Upper lobe of left lung (tissue), 6 donors: ENCODE results near the gene CYP4B1. TPM values are rescaled to one million over a fixed set of nuclear protein-coding genes. Genes with fewer than 3 reads are reported as not detected.

Source experiments
- ATAC-seq, 2 donors: fragments of 200-7000 bp; cut with Tn5 transposase; one replicate each; pipeline ENCODE4 v1.9.1; 2022; ENCODE audit warnings: mild to moderate bottlenecking in 2 of 2, moderate library complexity in 2 of 2; ENCODE audit not compliant: low FRiP score in 2 of 2
- DNase-seq, 2 donors: peaks; one replicate each; pipeline ENCODE4 v3.0.0-alpha.2; 2019 to 2020
- H3K27ac ChIP-seq, 4 donors: fragments of 200-600 bp; sonication (generic); one replicate each; pipeline ENCODE4 v1.5.1; 2016 to 2019
- H3K27me3 ChIP-seq, 4 donors: fragments of 200-600 bp; sonication (generic); one replicate each; pipeline ENCODE4 v1.5.1; 2017 to 2019
- H3K36me3 ChIP-seq, 4 donors: fragments of 200-600 bp; sonication (generic); one replicate each; pipeline ENCODE4 v1.5.1; 2016 to 2019
- H3K4me1 ChIP-seq, 4 donors: fragments of 200-600 bp; sonication (generic); one replicate each; pipeline ENCODE4 v1.5.1; 2018 to 2019
- H3K4me3 ChIP-seq, 4 donors: fragments of 200-600 bp; sonication (generic); one replicate each; pipeline ENCODE4 v1.5.1; 2017 to 2019; ENCODE audit warnings: mild to moderate bottlenecking in 2 of 4, moderate library complexity in 1 of 4
- H3K9me3 ChIP-seq, 4 donors: fragments of 200-600 bp; sonication (generic); one replicate each; pipeline ENCODE4 v1.5.1; 2018 to 2019
- CTCF ChIP-seq, 6 experiments: fragments of 450-650 bp in 4 of 6; fragments of 200-600 bp in 2 of 6; sonication (generic) in 2 of 6; IDR thresholded peaks; one replicate each; pipeline ENCODE4 v1.5.1; 2016 to 2019; ENCODE audit warnings: antibody characterized with exemption in 6 of 6
- EP300 ChIP-seq, 4 donors: sonication (generic); formaldehyde crosslinking; IDR thresholded peaks; one replicate each; pipeline ENCODE4 v1.5.1; 2017; ENCODE audit warnings: antibody characterized with exemption in 4 of 4, control low read depth in 2 of 4
- POLR2A ChIP-seq, 4 donors: fragments of 450-650 bp; IDR thresholded peaks; one replicate each; pipeline ENCODE4 v1.5.1; 2016 to 2017; ENCODE audit warnings: antibody characterized with exemption in 4 of 4, mild to moderate bottlenecking in 2 of 4
- POLR2AphosphoS5 ChIP-seq, 2 donors: sonication (generic); formaldehyde crosslinking; IDR thresholded peaks; one replicate each; pipeline ENCODE4 v1.5.1; 2017; ENCODE audit warnings: antibody characterized with exemption in 2 of 2
- WGBS, 2 donors: methylation state at CpG; one replicate each; pipeline ENCODE4 v1.1.5; 2017 to 2018; 5-methylcytosine and 5-hydroxymethylcytosine counted together
- total RNA-seq, 6 donors: library from RNA; depleted of rRNA in 4 of 6; stranded (reverse); fragments of >200 nt in 4 of 6; gene quantifications; one replicate each; pipeline versions ENCODE4 v1.1.0 to v1.2.1, GENCODE V29; 2016 to 2021
- donor health status: DM: no; HTN: no; CAD: no; lungs with moderate emphysema.
- donor health status: DM: no; HTN: yes; CAD: no; lungs with severe emphysema.

Gene CYP4B1
- total RNA-seq, 6 donors from 2014 or later: 211 to 1,043 (median 640) TPM

GRCh38 chr1:46761740-46762139 is 37.1 kb upstream of the CYP4B1 start:
- DNase-seq (no peak), ATAC-seq (no peak)
- Histone ChIP-seq H3K27ac (no peak overlapping the region), H3K4me3 (no peak overlapping the region), H3K27me3 (no peaks in the 10 kb centered on the region), H3K4me1 (peaks cover 3 to 12% (median 7%) of the 10 kb centered on the region in 4 donors), H3K9me3 (no peaks in the 10 kb centered on the region), H3K36me3 (no peaks in the 10 kb centered on the region)
- no peak for TF ChIP-seq CTCF (IDR thresholded peaks at IDR 0.05)
- no peak for TF ChIP-seq EP300 (IDR thresholded peaks at IDR 0.05)
- no peak for TF ChIP-seq POLR2A (IDR thresholded peaks at IDR 0.05)
- no peak for TF ChIP-seq POLR2AphosphoS5 (IDR thresholded peaks at IDR 0.05)

- ATAC-seq (no peak), DNase-seq (no peak)
- H3K27ac ChIP-seq: no peak overlapping the region
Measured at GRCh38 chr1:46764402-46764801, 34.4 kb upstream of the CYP4B1 start.

DNA sequence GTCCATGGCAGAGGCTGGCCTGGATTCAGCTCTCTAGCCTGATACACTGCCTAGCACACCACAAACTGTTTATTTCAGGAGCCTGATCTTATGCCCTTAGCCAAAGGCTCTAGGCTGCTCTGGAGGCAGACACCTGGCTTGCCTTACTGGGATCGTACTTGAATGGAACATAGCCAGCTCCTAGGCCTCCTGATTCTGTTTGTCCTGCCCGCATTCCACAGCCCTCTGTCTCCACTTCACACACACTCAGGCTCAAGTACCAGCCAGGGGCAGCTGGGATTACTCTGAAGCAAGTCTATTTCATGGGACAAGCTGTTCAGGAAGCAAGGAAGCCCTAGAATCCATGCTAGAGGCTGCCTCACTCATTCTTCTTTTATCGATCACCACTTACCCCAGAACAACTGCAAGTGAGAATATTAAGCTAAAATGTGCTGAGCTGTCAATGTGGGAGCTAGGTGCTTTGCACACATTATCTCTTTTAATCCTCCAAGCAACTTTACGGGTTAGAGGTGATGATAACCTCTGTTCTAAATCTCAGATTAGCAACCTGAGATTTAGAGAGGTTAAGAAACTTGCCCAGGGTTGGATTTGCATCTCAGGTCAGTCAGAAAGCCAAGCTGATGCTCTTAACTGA is 31.1 kb upstream of the CYP4B1 start:
- H3K36me3 ChIP-seq: no peaks in the 10 kb centered on the region
- H3K4me1 ChIP-seq: peaks cover 13 to 22% (median 18%) of the 10 kb centered on the region in 4 donors
- peak overlapping the region; percentile 72 to 85 (median 77) for H3K27ac ChIP-seq
- DNase-seq (peak in 1 of 2 donors; percentile 89), ATAC-seq (peak; percentile 68 to 93)
- H3K4me3 ChIP-seq: no peak overlapping the region
- H3K27me3 ChIP-seq: no peaks in the 10 kb centered on the region
- 51 to 64% methylated on average over 3 to 4 of the region's 4 CpGs for WGBS, 2 donors
- TF ChIP-seq EP300 (IDR thresholded peaks at IDR 0.05) (peak in 2 of 4 donors; percentile 66 to 83), POLR2A (IDR thresholded peaks at IDR 0.05) (peak in 1 of 4 donors; percentile 39), CTCF (IDR thresholded peaks at IDR 0.05) (no peak), POLR2AphosphoS5 (IDR thresholded peaks at IDR 0.05) (peak; percentile 72 to 83)
- H3K9me3 ChIP-seq: peaks cover 9 to 35% (median 21%) of the 10 kb centered on the region in 4 donors

More at GRCh38 chr1:46764402-46764801, 34.4 kb upstream of the CYP4B1 start:
- TF ChIP-seq POLR2A (IDR thresholded peaks at IDR 0.05) (no peak), POLR2AphosphoS5 (IDR thresholded peaks at IDR 0.05) (no peak), EP300 (IDR thresholded peaks at IDR 0.05) (no peak), CTCF (IDR thresholded peaks at IDR 0.05) (no peak)
- no peaks in the 10 kb centered on the region for H3K36me3 ChIP-seq
- peaks cover 0 to 3% (median 0%) of the 10 kb centered on the region in 4 donors for H3K9me3 ChIP-seq
- no peak overlapping the region for H3K4me3 ChIP-seq
- peaks cover 16 to 28% (median 18%) of the 10 kb centered on the region in 4 donors for H3K4me1 ChIP-seq
- WGBS, 2 donors: 94% methylated on average over 2 of the region's 2 CpGs
- no peaks in the 10 kb centered on the region for H3K27me3 ChIP-seq

DNA sequence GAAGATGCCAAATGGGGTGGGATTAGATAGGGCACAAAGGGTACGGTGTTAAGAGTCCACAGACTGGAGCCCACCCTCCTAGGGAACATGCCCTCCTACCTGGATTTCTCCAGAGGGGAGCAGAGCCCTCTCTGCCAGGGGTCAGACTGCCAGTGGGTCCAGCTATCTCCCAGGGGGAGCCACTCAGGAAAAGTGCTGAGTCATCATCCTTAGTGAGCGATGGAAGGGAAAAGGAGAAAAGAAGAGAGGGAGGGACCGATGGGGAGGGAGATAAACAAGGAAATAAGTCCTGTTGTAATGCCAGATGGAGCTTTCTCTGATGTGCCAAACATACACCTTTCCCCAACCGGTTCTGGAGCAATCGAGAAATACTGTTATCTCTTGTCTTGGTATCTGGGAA is 30.4 kb upstream of the CYP4B1 start:
- Histone ChIP-seq H3K36me3 (no peaks in the 10 kb centered on the region), H3K27me3 (no peaks in the 10 kb centered on the region), H3K4me1 (peaks cover 13 to 22% (median 18%) of the 10 kb centered on the region in 4 donors), H3K27ac (peak overlapping the region; percentile 72 to 85 (median 77)), H3K9me3 (peaks cover 9 to 35% (median 21%) of the 10 kb centered on the region in 4 donors), H3K4me3 (no peak overlapping the region)
- WGBS, 2 donors: 78 to 79% methylated on average over 5 of the region's 5 CpGs
- ATAC-seq: no peak
- TF ChIP-seq POLR2A (IDR thresholded peaks at IDR 0.05): no peak
- DNase-seq: no peak

DNA sequence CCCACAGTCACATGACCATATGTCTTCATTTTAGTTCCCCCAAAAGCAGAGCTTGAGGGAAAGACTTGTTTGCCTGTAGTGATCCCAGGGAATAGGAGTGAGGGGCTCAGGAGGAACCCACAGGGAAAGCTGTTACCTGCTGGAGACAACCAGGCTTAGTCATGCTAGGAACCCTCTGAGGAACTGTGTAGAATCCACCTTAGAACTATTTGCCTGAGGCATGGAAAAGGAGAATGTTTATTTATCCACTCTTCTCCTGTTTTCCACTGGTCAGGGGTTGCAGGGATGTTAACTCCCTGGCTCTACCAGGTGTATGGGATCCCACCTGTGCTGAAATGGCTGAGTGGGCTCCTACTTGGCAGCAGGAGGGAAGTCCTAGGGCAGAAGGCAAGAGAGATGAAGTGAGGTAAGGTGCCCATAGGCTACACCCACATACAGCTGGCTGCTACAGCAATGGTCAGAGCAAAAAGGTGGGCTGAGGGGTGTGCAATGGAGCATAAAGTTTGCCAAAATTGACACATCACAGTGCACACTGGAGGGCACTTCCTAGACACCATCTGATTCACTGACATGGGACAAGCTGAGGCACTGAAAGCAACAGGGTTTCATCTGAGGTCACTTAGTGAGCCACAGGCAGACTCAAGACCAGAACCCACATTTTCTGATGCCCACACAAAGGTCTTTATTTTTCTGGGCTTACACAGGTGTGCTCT is 29.7 kb upstream of the CYP4B1 start:
- TF ChIP-seq EP300 (IDR thresholded peaks at IDR 0.05) (no peak), CTCF (IDR thresholded peaks at IDR 0.05) (no peak), POLR2AphosphoS5 (IDR thresholded peaks at IDR 0.05) (no peak), POLR2A (IDR thresholded peaks at IDR 0.05) (no peak)
- Histone ChIP-seq H3K9me3 (peaks cover 9 to 35% (median 22%) of the 10 kb centered on the region in 4 donors), H3K4me1 (peaks cover 13 to 22% (median 18%) of the 10 kb centered on the region in 4 donors), H3K27ac (peak overlapping the region; percentile 72 to 85 (median 77)), H3K36me3 (no peaks in the 10 kb centered on the region), H3K27me3 (no peaks in the 10 kb centered on the region), H3K4me3 (no peak overlapping the region)
- ATAC-seq (no peak), DNase-seq (no peak)
